ENCODE measurements around the gene CRYGA. TPM values are rescaled to one million over a fixed set of nuclear protein-coding genes. Genes with fewer than 3 reads are reported as not detected.
"Not testable (repeated sequence)": the region's sequence is repeated elsewhere in the genome, so short reads cannot be mapped to it uniquely, and the experiment has no call there.

CRYGA gene
- total RNA-seq, 1 experiment from 2014 or later: not detected

DNA sequence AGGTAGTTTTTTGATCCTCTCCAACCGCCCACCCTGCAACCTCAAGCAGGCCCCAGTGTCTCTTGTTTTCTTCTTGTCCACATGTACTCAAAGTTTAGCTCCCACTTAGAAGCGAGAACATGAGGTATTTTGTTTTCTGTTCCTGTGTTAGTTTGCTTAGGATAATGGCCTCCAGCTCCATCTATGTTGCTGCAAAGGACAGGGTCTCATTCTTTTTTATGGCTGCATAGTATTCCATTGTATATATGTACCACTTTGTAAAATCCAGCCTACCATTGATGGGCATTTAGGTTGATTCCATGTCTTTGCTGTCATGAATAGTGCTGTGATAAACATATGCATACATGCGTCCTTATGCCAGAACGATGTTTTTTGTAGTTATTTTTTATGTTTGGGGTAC lies 36.3 kb downstream of the CRYGA start (continued):
- TF ChIP-seq, protein P1, sequence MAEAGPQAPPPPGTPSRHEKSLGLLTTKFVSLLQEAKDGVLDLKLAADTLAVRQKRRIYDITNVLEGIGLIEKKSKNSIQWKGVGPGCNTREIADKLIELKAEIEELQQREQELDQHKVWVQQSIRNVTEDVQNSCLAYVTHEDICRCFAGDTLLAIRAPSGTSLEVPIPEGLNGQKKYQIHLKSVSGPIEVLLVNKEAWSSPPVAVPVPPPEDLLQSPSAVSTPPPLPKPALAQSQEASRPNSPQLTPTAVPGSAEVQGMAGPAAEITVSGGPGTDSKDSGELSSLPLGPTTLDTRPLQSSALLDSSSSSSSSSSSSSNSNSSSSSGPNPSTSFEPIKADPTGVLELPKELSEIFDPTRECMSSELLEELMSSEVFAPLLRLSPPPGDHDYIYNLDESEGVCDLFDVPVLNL (CRISPR knock-in tag; IDR thresholded peaks at IDR 0.05; ENCODE audit: borderline replicate concordance, low read depth): no peak

- peaks cover 7% of the 10 kb centered on the region for H3K9me3 Mint-ChIP-seq
- no peaks in the 10 kb centered on the region; the same call in 1 of the 2 replicates for H3K27me3 Mint-ChIP-seq (ENCODE audit: low read depth)
- H3K27ac Mint-ChIP-seq: no peak overlapping the region
- ATAC-seq: no peak
- H3K4me3 Mint-ChIP-seq: no peak overlapping the region
- peaks cover 17% of the 10 kb centered on the region for H3K4me1 Mint-ChIP-seq
- DNase-seq (ENCODE audit: low spot score): no peak
- ChIA-PET CTCF (interaction anchor here (0.7 to 2.3 kb wide), 5 partner anchors 10 to 129 kb away, joined by 3 to 13 read pairs (median 5); partner anchors contain the start of gene IDH1), POLR2A (no interaction called here)
- TF ChIP-seq, protein P2, sequence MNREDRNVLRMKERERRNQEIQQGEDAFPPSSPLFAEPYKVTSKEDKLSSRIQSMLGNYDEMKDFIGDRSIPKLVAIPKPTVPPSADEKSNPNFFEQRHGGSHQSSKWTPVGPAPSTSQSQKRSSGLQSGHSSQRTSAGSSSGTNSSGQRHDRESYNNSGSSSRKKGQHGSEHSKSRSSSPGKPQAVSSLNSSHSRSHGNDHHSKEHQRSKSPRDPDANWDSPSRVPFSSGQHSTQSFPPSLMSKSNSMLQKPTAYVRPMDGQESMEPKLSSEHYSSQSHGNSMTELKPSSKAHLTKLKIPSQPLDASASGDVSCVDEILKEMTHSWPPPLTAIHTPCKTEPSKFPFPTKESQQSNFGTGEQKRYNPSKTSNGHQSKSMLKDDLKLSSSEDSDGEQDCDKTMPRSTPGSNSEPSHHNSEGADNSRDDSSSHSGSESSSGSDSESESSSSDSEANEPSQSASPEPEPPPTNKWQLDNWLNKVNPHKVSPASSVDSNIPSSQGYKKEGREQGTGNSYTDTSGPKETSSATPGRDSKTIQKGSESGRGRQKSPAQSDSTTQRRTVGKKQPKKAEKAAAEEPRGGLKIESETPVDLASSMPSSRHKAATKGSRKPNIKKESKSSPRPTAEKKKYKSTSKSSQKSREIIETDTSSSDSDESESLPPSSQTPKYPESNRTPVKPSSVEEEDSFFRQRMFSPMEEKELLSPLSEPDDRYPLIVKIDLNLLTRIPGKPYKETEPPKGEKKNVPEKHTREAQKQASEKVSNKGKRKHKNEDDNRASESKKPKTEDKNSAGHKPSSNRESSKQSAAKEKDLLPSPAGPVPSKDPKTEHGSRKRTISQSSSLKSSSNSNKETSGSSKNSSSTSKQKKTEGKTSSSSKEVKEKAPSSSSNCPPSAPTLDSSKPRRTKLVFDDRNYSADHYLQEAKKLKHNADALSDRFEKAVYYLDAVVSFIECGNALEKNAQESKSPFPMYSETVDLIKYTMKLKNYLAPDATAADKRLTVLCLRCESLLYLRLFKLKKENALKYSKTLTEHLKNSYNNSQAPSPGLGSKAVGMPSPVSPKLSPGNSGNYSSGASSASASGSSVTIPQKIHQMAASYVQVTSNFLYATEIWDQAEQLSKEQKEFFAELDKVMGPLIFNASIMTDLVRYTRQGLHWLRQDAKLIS (CRISPR knock-in tag; IDR thresholded peaks at IDR 0.05; ENCODE audit: borderline replicate concordance): no peak
- TF ChIP-seq CBFB (CRISPR knock-in tag; IDR thresholded peaks at IDR 0.05; ENCODE audit: low read depth) (no peak), NR1H2 (CRISPR knock-in tag; IDR thresholded peaks at IDR 0.05) (no peak), ZNF671 (CRISPR knock-in tag; IDR thresholded peaks at IDR 0.05) (no peak), OVOL2 (CRISPR knock-in tag; IDR thresholded peaks at IDR 0.05; ENCODE audit: borderline replicate concordance) (no peak), JAZF1 (CRISPR knock-in tag; IDR thresholded peaks at IDR 0.05) (no peak)
- TF ChIP-seq, protein P3, sequence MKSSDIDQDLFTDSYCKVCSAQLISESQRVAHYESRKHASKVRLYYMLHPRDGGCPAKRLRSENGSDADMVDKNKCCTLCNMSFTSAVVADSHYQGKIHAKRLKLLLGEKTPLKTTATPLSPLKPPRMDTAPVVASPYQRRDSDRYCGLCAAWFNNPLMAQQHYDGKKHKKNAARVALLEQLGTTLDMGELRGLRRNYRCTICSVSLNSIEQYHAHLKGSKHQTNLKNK (CRISPR knock-in tag; IDR thresholded peaks at IDR 0.05): no peak
- H3K36me3 Mint-ChIP-seq: no peaks in the 10 kb centered on the region
Measured at GRCh38 chr2:208125251-208125650, 38.1 kb downstream of the CRYGA start.

- H3K9me3 Mint-ChIP-seq; H3K27ac Mint-ChIP-seq; POLR2A ChIA-PET; H3K27me3 Mint-ChIP-seq (ENCODE audit: low read depth); H3K36me3 Mint-ChIP-seq: not testable (repeated sequence)
- ATAC-seq: peak; percentile 91
- CTCF ChIA-PET: interaction anchor here (0.6 to 2.3 kb wide), 5 partner anchors 19 to 358 kb away, joined by 3 to 13 read pairs (median 5); partner anchors contain the start of gene IDH1
- TF ChIP-seq FOXK1 (CRISPR knock-in tag; IDR thresholded peaks at IDR 0.05): peak; percentile 18; the same call in 1 of the 2 replicates
- TF ChIP-seq MAX (CRISPR knock-in tag; IDR thresholded peaks at IDR 0.05): peak; percentile 32; the same call in 1 of the 2 replicates
- TF ChIP-seq HMGXB4 (CRISPR knock-in tag; IDR thresholded peaks at IDR 0.05): peak; percentile 33; the same call in 1 of the 2 replicates
- 0 out of 2 replicates have a peak, but pooled peaks have one; percentile 16 for TF ChIP-seq ZNF138 (CRISPR knock-in tag; conservative IDR thresholded peaks at IDR 0.05)
- TF ChIP-seq, protein P4, sequence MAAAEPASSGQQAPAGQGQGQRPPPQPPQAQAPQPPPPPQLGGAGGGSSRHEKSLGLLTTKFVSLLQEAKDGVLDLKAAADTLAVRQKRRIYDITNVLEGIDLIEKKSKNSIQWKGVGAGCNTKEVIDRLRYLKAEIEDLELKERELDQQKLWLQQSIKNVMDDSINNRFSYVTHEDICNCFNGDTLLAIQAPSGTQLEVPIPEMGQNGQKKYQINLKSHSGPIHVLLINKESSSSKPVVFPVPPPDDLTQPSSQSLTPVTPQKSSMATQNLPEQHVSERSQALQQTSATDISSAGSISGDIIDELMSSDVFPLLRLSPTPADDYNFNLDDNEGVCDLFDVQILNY (CRISPR knock-in tag; IDR thresholded peaks at IDR 0.05): peak; percentile 61; the same call in 1 of the 2 replicates
- TF ChIP-seq, protein P5, sequence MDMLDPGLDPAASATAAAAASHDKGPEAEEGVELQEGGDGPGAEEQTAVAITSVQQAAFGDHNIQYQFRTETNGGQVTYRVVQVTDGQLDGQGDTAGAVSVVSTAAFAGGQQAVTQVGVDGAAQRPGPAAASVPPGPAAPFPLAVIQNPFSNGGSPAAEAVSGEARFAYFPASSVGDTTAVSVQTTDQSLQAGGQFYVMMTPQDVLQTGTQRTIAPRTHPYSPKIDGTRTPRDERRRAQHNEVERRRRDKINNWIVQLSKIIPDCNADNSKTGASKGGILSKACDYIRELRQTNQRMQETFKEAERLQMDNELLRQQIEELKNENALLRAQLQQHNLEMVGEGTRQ (CRISPR knock-in tag; IDR thresholded peaks at IDR 0.05): 0 out of 2 replicates have a peak, but pooled peaks have one; percentile 28
- TF ChIP-seq, protein P6, sequence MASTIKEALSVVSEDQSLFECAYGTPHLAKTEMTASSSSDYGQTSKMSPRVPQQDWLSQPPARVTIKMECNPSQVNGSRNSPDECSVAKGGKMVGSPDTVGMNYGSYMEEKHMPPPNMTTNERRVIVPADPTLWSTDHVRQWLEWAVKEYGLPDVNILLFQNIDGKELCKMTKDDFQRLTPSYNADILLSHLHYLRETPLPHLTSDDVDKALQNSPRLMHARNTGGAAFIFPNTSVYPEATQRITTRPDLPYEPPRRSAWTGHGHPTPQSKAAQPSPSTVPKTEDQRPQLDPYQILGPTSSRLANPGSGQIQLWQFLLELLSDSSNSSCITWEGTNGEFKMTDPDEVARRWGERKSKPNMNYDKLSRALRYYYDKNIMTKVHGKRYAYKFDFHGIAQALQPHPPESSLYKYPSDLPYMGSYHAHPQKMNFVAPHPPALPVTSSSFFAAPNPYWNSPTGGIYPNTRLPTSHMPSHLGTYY (CRISPR knock-in tag; IDR thresholded peaks at IDR 0.05): 0 out of 2 replicates have a peak, but pooled peaks have one; percentile 26
- TF ChIP-seq FOXP1 (CRISPR knock-in tag; IDR thresholded peaks at IDR 0.05; ENCODE audit: borderline replicate concordance): peak; percentile 70; the same call in 1 of the 2 replicates
- Mint-ChIP-seq H3K4me1 (peaks cover 15% of the 10 kb centered on the region), H3K4me3 (peak within 1 kb of the TSS; percentile 64)
- DNase-seq (ENCODE audit: low spot score): peak; percentile 67
Measured at GRCh38 chr2:208124013-208124715, 39.2 kb downstream of the CRYGA start, which contains the start of gene CRYGD. CRYGD (minus strand) TSS chr2:208124524; CDS start chr2:208124473, 51 bp downstream.
